Transverse colon (tissue), 3 donors: Measurements from ENCODE around the gene PGGT1B.

Source experiments
- CTCF ChIP-seq, 5 experiments: fragments of 200-600 bp in 3 of 5; fragments of 450-650 bp in 2 of 5; sonication (generic) in 3 of 5; IDR thresholded peaks; 1 replicate in 2 of 5; 2 replicates in 3 of 5; pipeline ENCODE4 v1.5.1; 2016 to 2017; ENCODE audit warnings: antibody characterized with exemption in 5 of 5, inconsistent platforms in 3 of 5, mild to moderate bottlenecking in 2 of 5, moderate library complexity in 1 of 5
- EP300 ChIP-seq: sonication (generic); formaldehyde crosslinking; IDR thresholded peaks from one replicate; pipeline ENCODE4 v1.6.1; 2017; ENCODE audit warnings: antibody characterized with exemption, low read depth
- POLR2A ChIP-seq: fragments of 450-650 bp; IDR thresholded peaks from one replicate; pipeline ENCODE4 v1.6.1; 2016; ENCODE audit warnings: antibody characterized with exemption, mild to moderate bottlenecking, moderate library complexity

GRCh38 chr5:115271295-115272050 lies 8.8 kb upstream of the PGGT1B start:
- TF ChIP-seq CTCF (IDR thresholded peaks at IDR 0.05) (no peak), POLR2A (no peak), EP300 (no peak)
